Measurements from ENCODE around the gene NRSN2.
A peak's percentile ranks its signal among the peaks of the same experiment; 100 is the strongest.

The NRSN2 gene

GRCh38 chr20:400454-401275, 53.8 kb downstream of the NRSN2 start:
- peak; percentile 70 for TF ChIP-seq USF1 (IDR thresholded peaks at IDR 0.05)
- TF ChIP-seq ZBTB7A (IDR thresholded peaks at IDR 0.05; ENCODE audit: low read depth), result no peak

- no peak for TF ChIP-seq EP300 (IDR thresholded peaks at IDR 0.05; ENCODE audit: borderline replicate concordance)
- peak; percentile 68 for TF ChIP-seq CEBPB (IDR thresholded peaks at IDR 0.05)
These were observed 55.0 kb downstream of the NRSN2 start for GRCh38 chr20:401682-402495.

GRCh38 chr20:402496-402885, 55.6 kb downstream of the NRSN2 start:
- TF ChIP-seq CEBPB (IDR thresholded peaks at IDR 0.05) (no peak), EGR1 (IDR thresholded peaks at IDR 0.05) (no peak), TCF12 (IDR thresholded peaks at IDR 0.05; ENCODE audit: low read depth) (no peak), CREB1 (IDR thresholded peaks at IDR 0.05; ENCODE audit: low read depth) (no peak), TEAD4 (IDR thresholded peaks at IDR 0.05) (no peak), YY1 (IDR thresholded peaks at IDR 0.05; ENCODE audit: low read depth) (no peak), RAD21 (IDR thresholded peaks at IDR 0.05; ENCODE audit: low read depth) (no peak), NFIC (IDR thresholded peaks at IDR 0.05) (no peak), MAX (IDR thresholded peaks at IDR 0.05) (no peak), EP300 (IDR thresholded peaks at IDR 0.05; ENCODE audit: borderline replicate concordance) (no peak), ZBTB7A (IDR thresholded peaks at IDR 0.05; ENCODE audit: low read depth) (no peak)

GRCh38 chr20:402898-403581, 56.1 kb downstream of the NRSN2 start:
- no peak for TF ChIP-seq MAX (IDR thresholded peaks at IDR 0.05)
- no peak for TF ChIP-seq REST (IDR thresholded peaks at IDR 0.05; ENCODE audit: low read depth)
- no peak for TF ChIP-seq EGR1 (IDR thresholded peaks at IDR 0.05)

GRCh38 chr20:403582-403957, 56.7 kb downstream of the NRSN2 start:
- TF ChIP-seq NFIC (IDR thresholded peaks at IDR 0.05), result no peak
- no peak for TF ChIP-seq TCF12 (IDR thresholded peaks at IDR 0.05; ENCODE audit: low read depth)
- TF ChIP-seq ZBTB7A (IDR thresholded peaks at IDR 0.05; ENCODE audit: low read depth), result no peak
- no peak for TF ChIP-seq REST (IDR thresholded peaks at IDR 0.05; ENCODE audit: low read depth)
- TF ChIP-seq RAD21 (IDR thresholded peaks at IDR 0.05; ENCODE audit: low read depth), result no peak
- TF ChIP-seq TEAD4 (IDR thresholded peaks at IDR 0.05), result no peak
- no peak for TF ChIP-seq YY1 (IDR thresholded peaks at IDR 0.05; ENCODE audit: low read depth)
- no peak for TF ChIP-seq CREB1 (IDR thresholded peaks at IDR 0.05; ENCODE audit: low read depth)
- TF ChIP-seq TAF1 (IDR thresholded peaks at IDR 0.05; ENCODE audit: low read depth), result no peak
- no peak for TF ChIP-seq USF1 (IDR thresholded peaks at IDR 0.05)
- TF ChIP-seq FOXM1 (IDR thresholded peaks at IDR 0.05; ENCODE audit: borderline replicate concordance, low read depth), result no peak
- no peak for TF ChIP-seq EGR1 (IDR thresholded peaks at IDR 0.05)
- no peak for TF ChIP-seq MAX (IDR thresholded peaks at IDR 0.05)
- no peak for TF ChIP-seq CEBPB (IDR thresholded peaks at IDR 0.05)
- no peak for TF ChIP-seq EP300 (IDR thresholded peaks at IDR 0.05; ENCODE audit: borderline replicate concordance)

Data from Ishikawa (cell line).